Sigmoid colon (tissue), 4 donors: ENCODE measurements around the gene CSTPP1.
"Not testable (repeated sequence)": the region's sequence is repeated elsewhere in the genome, so short reads cannot be mapped to it uniquely, and the experiment has no call there.

ENCODE experiments used
- CTCF ChIP-seq, 4 experiments: fragments of 450-650 bp in 3 of 4; fragments of 200-600 bp in 1 of 4; IDR thresholded peaks; one replicate each; pipeline ENCODE4 v1.5.1; 2016 to 2019; ENCODE audit warnings: antibody characterized with exemption in 4 of 4, mild to moderate bottlenecking in 3 of 4, moderate library complexity in 2 of 4
- EP300 ChIP-seq, 4 donors: sonication (generic); formaldehyde crosslinking; IDR thresholded peaks; one replicate each; pipeline ENCODE4 v1.6.1; 2017; ENCODE audit warnings: antibody characterized with exemption in 4 of 4
- POLR2A ChIP-seq, 2 donors: fragments of 450-650 bp; IDR thresholded peaks; one replicate each; pipeline ENCODE4 v1.6.1; 2016; ENCODE audit warnings: antibody characterized with exemption in 2 of 2, mild to moderate bottlenecking in 2 of 2, moderate library complexity in 2 of 2
- POLR2AphosphoS5 ChIP-seq, 4 donors: sonication (generic); formaldehyde crosslinking; IDR thresholded peaks; one replicate each; pipeline ENCODE4 v1.6.1; 2017; ENCODE audit warnings: antibody characterized with exemption in 4 of 4

DNA sequence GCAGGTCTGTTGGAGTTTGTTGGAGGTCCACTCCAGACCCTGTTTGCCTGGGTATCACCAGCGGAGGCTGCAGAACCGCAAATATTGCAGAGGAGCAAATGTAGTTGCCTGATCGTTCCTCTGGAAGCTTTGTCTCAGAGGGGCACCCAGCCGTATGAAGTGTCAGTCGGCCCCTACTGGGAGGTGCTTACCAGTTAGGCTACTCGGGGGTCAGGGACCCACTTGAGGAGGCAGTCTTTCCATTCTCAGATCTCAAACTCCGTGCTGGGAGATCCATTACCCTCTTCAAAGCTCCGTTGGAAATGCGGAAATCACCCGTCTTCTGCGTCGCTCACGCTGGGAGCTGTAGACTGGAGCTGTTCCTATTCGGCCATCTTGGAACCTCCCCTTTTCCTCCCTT lies 61.2 kb downstream of the CSTPP1 start:
- TF ChIP-seq CTCF, EP300, POLR2A, POLR2AphosphoS5 (IDR thresholded peaks at IDR 0.05): not testable (repeated sequence)
